Fibroblast of gingiva (primary cell): Measurements from ENCODE around the gene CARMIL1.
A peak's percentile ranks its signal among the peaks of the same experiment; 100 is the strongest.

ENCODE experiments used
- DNase-seq: peaks from one replicate; pipeline ENCODE4 v3.0.0-alpha.2; 2011; ENCODE audit warnings: low read depth

Gene CARMIL1

DNA sequence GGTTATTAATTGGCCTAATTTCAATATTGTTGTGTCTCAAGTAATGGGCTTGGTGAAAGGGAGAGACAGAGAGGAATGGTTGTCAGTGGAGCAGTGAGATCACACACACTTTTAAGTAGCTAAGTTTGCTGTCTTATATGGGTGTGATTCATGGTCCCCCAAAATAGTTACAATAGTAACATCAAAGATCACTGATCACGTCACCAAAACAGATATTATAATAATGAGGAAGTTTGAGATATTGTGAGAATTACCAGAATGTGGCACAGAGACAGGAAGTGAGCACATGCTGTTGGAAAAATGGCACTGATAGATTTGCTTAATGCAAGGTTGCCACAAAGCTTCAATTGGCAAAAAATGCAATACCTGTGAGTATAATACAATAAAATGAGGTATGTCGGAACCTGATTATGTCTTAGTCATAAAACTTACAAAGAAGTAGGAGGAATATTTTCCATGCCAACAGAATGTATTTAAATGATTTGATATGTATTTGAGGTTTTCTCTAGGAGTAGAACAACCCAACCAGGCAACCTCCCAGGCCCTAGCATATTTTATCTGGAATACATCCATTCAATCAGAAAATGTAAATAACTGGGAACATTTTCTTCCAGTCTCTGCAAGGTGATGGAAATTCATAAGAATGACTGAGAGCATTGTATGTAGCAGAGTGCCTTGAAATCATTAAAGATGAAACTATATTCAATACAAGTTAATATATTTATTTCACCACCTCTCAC, 167.8 kb downstream of the CARMIL1 start:
- DNase-seq: no peak

DNA sequence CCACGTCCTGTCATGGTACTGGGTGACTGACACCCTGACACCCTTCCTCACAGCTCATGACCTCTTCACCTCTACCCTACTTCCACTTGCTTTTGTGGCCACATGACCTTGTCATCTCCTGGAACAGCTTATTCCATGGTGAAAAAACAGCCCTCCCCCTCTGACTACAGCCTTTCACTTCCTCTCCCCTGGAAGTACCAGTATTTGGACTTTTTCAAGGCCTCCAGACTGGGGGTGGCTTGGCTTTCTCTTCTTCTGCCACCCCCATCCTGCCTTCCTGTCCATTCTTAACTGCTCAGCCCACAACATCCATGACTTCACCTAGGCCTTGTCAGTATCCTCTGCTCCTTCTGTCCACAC, 168.4 kb downstream of the CARMIL1 start:
- DNase-seq: no peak

- no peak for DNase-seq
Observed at GRCh38 chr6:25448965-25449538, 169.9 kb downstream of the CARMIL1 start.

DNA sequence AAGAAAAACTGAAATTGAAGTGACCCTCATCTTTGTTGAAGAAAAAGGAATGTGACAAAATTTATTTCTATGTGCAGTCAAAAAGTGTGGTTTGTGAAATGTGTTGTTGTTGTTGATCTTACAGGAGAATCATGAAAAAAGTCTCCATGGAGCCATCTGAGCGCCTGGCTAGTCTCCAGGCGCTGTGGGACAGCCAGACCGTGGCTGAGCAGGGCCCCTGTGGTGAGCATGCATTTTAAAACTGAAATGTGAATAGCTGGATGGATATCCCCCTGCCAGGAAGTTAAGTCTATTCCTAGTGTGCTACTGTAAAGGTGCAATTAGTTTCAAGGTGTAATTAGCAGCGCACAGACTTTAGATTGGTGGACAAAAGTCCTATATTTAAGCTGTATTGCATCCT, 170.6 kb downstream of the CARMIL1 start:
- no peak for DNase-seq

DNA sequence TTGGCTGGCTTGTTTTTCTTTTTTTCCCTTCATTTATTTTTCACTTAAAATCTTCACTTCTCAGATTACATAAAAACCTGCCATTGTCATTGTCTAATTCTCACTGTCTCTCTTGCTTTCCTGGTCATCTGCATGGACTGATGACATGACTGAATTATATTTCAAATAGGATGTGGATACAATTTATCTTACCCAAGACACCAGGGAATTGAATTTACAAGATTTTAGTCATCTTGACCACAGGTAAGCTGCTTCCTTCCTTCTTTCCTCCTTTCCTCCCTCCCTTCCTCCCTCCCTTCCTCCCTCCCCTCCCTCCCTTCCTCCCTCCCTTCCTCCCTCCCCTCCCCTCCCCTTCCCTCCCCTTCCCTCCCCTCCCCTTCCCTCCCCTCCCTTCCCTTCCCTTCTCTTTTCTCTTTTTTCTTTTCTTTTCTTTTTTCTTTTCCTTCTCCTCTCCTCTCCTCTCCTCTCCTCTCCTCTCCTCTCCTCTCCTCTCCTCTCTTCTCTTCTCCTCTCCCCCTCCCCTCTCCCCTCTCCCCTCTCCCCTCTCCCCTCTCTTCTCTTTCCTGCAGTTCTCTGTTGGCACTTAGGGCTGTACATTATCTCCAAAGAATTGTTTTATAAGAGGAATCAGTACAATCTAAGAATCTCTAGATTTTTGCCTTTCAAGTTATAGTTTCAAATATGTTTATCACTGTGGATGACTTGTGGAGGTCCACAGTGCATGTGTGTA, 171.5 kb downstream of the CARMIL1 start:
- no peak for DNase-seq

DNA sequence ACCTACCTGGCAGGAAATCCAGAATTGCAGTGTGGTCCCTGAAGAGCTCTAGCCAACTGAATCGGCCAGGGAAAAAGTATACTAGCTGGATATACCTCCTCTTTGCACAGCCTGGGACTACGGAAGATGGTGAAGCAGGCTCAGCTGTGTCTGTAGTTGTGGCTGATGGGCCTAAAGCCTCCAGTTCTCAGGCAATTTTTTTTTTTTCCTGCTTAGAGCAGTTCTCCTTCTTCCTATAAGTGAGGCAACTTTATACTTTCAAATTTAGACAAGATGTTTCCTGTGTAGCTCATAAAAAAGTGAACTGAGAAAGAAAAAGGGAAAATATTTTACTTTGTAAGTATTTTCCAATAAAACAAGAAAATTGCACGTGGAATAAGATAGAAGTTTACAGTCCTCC, 172.9 kb downstream of the CARMIL1 start:
- DNase-seq: no peak

DNA sequence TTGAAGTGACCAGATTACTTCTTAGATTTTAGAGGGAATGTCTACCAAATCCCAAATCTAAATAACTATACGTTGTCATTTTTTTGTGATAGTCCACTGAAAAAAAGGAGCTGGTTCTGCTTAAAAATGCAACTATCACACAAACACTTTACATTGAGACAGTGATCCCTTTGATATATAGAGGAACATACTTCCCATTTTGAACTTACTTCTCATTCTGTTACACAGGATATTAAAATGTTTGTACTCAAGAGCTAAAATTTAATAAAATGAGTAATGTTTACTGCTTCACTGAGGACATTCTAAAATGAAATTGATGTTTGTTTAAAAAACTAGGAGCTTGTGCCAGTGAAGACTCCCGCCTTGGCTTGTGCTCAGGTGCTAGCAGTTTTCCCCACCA, 174.1 kb downstream of the CARMIL1 start:
- no peak for DNase-seq

DNA sequence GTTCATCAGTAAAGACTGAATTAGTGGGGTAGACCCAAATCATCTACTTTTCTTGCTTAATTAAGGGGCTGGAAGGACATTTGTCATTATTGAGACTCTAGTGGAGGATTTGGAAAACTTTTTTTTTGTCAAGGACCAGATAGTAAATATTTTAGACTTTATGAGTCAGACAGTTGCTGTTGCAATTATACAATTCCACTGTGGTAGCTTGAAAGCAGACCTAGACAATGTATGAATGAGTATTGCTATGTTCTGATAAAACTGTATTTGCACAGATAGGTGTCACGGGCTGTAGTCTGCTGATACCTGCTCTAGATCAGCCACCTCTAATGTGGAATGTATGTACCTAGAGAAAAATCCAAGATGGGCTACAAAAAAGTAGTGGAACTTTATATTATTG, 175.0 kb downstream of the CARMIL1 start:
- DNase-seq: no peak

DNA sequence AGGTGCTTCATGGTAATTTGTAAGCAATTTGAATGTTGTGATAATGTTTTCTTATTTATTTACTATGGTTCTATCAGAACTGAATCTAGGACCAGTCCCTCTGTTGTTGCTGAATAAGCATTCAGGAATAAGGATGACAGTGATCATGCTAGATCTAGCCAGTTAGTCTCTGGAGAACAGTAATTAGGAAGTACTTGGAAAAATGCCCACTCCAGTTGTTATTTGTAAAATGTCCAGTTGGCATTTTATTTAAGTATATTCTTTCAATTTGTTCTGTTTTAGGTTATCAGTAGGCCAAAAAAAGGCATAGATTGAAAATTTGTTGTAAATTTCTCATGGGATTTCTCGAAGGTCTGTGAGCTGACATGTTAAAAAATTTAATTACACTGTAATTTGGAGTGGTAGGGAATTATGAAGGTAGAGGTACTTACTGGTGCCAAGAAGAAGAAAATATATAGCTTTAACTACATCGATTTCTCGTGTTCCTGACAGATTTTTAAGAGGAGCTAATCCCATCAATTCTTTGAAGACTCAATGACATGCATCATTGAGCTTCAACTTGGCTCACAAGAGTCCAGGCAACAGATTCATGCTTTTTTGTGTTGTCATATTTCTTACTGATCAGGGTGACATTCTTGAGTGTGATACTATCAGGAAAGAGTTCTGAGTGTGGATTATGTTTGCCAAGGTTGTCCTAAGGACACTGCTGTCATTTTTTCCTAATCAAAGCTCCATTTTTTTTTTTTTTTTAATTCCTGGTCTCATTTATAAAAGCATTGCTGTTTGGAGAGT, 177.3 kb downstream of the CARMIL1 start:
- DNase-seq: peak; percentile 27

DNA sequence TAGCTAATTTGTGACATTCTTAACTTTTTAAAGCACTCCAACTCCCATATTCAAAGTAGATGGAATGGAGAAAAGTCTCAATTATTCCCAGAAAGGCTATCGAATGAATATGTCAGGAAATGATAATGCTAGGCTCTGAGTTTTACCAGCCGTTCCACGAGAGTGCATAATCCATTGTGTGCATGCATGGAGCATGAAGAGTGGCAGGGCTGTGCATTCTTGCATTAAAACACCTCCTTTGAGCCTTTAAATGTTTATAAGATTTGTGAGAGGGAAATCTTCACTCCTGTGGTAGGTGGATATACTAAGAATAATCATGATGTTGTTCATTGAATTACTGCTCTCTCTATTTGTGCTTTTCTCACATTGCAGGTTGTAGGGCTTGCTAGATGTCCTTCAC, 178.3 kb downstream of the CARMIL1 start:
- DNase-seq: no peak

- peak; percentile 29 for DNase-seq
Observed at GRCh38 chr6:25458485-25458884, 179.3 kb downstream of the CARMIL1 start.

- no peak for DNase-seq
Observed at GRCh38 chr6:25462235-25462897, 183.2 kb downstream of the CARMIL1 start.

DNA sequence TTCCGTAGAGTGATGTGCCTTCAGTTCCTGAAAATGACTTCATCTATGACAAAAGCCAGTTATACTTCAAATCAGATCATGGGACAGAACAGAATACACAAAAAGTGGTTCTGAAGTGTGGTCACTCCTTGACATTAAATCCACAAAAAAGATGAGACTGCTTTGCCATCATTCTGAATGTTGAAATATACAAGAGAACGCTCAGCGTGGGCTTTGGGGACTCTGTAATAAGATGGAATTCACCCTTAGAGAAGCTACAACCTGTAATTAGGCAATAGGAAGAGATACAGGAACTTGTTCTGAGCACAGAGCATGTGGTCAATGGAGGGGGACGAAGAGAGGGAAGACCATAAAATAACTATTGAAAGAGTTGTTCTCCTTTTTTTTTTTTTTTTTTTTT, 184.3 kb downstream of the CARMIL1 start:
- no peak for DNase-seq

DNA sequence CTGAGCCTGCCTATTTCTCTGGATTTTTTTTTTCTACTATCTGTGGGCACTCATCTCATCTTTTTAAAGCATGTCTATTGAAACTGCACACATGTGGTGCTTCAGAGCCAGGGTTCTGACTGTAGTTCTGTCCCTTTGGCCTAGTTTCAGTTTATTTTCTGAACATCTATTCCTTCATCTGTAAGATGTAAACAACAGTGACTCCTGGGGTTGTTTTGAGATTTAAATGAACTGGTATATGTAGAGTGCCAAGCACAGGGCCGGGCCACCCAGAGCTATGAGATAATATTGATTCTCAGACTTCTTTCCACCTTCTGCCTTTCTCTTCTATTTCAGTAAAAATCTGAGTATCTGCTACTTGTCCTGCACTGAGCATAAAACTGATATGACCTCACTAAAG, 185.1 kb downstream of the CARMIL1 start:
- no peak for DNase-seq

GRCh38 chr6:25465941-25466340, 186.8 kb downstream of the CARMIL1 start:
- DNase-seq: peak; percentile 57

DNA sequence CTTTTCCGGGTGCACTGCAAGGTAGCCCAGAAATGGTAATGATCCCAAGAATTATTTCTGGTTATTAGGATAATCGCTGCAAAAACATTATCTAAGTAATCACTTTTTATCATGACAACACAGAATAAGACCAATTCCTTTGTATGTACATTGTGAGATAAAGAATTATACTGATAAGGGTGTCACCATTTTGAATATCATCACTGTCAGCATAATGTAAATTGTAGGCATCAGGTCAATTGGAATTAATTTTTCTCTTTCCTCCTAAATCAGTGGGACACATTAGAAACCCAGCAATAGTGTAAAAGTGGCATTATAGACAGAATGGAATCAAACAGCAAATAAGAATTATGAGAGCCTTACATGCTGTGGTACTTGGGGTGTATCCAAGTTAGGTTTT, 189.7 kb downstream of the CARMIL1 start:
- DNase-seq: no peak

GRCh38 chr6:25469797-25470388, 190.7 kb downstream of the CARMIL1 start:
- no peak for DNase-seq

DNA sequence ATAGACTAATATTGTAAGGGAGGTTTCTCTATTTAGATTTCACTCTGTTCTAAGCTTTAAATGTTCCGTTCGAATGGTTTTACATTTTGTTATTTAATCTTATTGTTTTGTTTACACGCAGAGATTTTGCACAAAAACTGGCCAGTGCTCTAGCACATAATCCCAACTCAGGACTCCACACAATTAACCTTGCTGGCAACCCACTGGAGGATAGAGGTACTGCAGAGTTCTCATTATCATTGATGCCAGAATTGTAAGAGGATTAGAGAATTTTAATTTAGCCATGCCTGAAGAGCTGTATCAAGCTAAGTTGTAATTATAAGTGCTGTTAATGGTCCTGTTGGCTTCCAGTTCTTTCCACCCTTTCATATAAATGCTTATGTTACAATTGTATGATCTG, 193.1 kb downstream of the CARMIL1 start:
- DNase-seq: no peak

- no peak for DNase-seq
Observed at GRCh38 chr6:25472906-25473305, 193.7 kb downstream of the CARMIL1 start.

GRCh38 chr6:25473447-25473846, 194.3 kb downstream of the CARMIL1 start:
- no peak for DNase-seq

DNA sequence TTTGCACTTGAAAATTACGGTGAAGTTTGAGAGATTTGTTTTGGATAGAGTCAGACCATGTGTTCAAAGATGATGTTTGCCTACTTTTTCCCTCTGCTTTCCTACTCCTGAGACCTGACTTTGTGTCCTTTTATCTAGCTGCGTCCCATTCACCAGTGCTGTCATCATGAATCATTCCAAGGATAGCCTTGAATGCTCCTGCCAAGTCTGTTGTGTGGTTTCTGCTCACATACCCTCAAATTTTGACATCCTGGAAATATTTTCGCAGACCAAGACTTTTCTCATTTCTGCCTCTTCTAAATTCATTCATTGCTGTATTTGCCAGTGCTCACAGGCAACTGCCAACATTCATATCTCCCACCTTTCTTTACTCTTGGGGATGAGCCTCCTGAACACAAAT, 197.0 kb downstream of the CARMIL1 start:
- DNase-seq: peak; percentile 15
